GM21381 (cell line): ENCODE results near the gene ZC3H12C.
A peak's percentile ranks its signal among the peaks of the same experiment; 100 is the strongest.

Experiments used
- ATAC-seq: cut with Tn5 transposase; IDR thresholded peaks from one replicate; pipeline ENCODE4 v1.9.1; 2021; ENCODE audit warnings: mild to moderate bottlenecking, moderate library complexity; ENCODE audit not compliant: unreplicated experiment

Gene ZC3H12C

DNA sequence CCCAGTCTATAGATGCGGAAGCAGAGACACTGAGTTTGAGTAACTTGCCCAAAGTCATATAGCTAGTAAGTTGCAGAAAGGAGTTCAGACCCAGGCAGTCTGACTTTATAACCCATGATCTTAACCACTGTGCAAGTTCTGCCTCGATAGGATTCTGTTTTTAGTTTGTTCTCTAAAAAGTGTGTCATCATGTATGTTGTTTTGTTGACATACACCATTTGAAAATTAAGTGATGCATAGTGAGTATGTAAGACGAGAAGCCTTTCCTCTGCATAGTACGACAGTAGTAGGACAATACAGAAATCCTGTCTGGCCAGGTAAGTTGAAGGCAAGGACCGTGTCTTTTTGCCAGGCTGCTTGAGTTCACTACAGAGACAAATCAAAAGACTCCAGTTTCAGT is 3.3 kb downstream of the ZC3H12C start:
- no peak for ATAC-seq

DNA sequence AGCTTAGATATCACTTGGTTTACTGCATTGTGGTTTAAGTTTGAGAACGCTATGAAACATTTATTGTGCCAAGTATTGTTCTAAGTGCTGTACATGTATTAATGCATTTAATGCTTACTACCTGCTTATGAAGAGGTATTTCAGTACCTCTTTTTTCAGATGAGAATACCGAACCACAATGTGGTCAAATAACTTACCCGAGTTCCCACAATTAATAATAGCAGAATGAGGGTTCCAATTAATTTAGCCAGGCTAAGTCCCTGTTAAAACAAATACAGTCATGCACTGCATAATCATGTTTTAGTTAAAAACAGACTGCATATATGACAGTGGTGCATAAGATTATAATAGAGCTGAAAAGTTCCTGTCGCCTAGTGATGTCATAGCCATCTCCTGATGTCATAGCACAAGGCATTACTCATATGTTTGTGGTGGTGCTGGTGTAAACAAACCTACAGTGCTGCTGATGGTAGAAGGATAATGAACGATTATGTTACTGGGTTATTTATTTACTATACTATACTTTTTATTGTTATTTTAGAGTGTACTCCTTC is 4.3 kb downstream of the ZC3H12C start:
- no peak for ATAC-seq

DNA sequence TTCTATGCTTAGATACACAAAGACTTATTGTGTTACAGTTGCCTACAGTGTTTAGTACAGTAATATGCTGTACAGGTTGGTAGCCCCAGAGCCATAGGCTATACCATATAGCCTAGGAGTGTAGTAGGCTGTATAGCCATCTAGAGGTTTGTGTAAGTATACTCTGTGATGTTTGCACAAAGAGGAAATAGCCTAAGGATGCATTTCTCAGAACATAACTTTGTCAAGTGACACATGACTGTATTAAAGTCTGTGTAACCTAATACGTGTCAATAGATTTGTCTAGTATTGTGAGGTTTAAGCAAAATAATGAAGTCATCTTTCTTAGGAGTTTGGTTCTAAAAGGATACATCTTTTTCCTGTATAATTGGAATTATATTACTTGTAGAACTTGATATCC is 5.5 kb downstream of the ZC3H12C start:
- ATAC-seq = peak; percentile 72

DNA sequence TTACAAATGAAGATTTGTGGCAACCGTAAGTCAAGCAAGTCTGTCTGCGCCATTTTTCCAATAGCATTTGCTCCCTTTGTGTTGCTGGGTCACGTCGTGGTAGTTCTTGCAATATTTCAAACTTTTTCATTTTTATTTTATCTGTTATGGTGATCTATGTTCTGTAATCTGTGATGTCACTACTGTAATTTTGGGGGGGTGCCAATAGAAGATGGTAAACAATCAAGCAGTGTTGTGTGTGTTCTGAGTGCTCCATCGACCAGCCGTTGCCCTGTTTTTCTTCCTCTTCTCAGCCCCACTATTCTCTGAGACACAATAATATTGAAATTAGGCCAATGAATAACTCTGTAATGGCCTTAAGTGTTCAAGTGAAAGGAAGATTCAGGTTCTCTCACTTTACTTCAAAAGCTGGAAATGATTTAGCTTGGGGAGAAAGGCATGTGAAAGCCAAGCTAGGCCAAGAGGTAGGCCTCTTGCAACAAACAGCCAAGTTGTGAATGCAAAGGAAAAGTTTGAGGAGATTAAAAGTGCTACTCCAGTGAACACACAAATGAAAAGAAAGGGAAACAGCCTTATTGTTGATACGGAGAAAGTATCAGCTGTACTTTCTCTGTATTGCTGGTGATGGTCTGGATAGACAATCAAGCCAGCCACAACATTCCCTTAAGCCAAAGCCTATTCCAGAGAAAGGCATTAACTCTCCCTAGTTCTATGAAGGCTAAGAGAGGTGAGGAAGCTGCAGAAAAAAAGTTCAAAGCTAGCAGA is 7.5 kb downstream of the ZC3H12C start:
- no peak for ATAC-seq

DNA sequence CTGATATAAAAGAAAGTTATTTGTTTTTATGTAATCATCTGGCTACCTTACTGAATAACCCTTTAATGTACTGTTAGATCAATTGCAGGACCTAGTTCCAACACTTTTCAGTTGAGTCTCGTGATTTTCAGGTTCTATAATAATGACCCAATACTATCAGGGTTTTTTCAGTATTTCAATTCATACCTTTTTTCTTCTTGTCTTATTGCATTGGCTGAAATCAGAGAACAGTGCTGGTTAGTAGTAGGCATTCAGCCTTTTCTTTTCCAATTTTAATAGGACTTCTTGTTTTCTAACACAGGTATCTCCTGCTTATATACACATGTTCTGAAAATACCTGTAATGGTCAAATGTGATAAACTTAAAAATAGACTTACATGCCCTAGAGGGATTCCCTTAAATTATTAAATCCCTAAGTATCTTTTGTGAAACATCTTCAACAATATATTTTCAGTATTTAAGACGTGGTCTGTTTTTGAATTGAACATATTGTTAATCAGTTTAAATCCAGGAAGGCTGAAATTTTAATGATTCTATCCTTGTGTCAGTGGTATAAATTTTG is 13.6 kb downstream of the ZC3H12C start:
- no peak for ATAC-seq

DNA sequence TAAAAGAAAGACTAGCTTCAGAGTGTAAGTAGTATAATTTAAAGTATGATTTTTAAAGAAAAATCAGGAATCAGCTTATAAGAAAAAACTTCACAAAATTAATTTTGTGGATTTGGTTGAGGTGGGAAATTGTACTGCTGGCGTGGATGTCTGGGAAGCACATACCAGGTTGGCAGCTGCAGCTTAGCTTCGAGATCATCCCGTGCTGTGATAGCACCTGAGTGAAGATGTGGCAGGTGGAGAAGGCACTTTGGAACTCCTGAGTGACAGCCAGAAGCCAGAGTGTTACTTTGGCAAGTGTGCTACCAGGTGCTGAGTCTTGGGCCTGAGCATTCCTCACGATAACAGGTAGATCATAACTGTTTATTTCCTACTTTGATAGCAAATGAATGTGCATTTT is 17.7 kb downstream of the ZC3H12C start:
- no peak for ATAC-seq

DNA sequence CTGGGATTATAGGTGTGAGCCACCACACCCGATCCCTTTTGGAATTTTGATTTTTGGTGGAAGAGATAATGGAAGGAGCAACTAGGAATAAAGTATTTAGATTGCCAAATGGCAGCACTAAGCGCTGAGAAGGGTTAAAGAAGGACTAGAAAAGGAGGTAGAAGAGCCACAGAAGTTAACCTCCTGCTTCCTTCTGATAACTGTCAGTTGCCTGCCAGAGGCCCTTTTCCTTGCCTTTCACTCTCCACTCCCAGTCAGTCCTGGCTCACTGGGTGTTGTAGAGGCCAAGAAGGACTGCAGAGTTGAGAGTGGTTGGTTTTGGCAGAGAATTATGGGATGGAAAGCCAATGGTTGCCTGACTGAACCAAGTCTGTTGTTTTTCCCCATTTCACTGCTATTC is 19.3 kb downstream of the ZC3H12C start:
- ATAC-seq = no peak

DNA sequence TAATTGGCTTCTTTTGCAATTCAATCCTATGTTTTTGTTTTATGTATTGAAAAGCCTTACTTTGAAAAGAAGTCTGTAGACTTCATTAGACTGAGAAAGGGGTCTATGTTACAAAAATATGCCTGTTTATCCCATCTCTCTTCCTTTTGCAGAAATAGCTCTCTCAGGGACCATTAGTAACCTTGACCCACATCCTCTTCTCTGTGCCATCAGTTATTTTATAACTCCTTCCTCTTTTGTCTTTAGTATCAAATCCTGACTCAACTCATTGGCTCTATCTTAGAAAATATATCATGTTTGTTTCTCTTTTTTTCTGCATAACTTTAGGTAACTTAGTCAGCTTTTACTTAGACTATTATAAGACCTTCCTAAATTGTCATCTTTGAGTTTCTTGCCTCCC is 20.3 kb downstream of the ZC3H12C start:
- no peak for ATAC-seq

DNA sequence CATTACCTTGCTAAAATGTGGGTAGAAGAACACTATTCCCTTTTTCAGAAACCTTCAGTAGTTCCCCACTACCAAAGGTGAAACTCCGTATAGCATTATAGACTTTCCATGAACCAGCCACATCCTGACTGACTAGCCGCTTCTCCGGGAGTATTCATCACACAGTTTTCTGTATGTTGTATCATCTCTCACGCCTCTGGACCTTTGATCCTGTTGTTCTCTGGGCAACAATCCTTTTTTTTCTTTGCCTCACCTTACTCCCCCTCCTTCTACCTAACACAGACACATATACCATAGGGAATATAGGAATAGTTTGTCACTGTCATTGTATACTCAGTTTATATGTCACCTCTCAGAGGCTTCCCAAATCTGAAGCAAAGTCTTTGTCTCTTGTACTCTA is 20.8 kb downstream of the ZC3H12C start:
- no peak for ATAC-seq

DNA sequence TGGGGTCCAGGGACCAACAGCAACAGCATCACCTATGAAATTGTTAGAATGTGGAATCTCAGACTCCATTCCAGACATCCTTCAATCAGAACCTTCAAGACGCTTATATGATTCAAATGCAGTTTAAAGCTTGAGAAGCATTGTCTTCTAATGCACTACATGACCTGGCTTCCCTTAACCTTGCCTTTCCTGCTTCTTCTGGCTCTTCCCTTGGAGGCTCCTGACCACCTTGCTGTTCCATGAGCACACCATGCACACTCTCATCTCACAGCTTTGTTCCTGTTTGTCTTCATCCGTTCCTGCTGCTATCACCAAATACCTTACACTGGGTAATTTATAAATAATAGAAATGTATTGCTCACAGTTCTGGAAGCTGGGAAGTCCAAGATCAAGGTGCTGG is 26.1 kb downstream of the ZC3H12C start:
- no peak for ATAC-seq

DNA sequence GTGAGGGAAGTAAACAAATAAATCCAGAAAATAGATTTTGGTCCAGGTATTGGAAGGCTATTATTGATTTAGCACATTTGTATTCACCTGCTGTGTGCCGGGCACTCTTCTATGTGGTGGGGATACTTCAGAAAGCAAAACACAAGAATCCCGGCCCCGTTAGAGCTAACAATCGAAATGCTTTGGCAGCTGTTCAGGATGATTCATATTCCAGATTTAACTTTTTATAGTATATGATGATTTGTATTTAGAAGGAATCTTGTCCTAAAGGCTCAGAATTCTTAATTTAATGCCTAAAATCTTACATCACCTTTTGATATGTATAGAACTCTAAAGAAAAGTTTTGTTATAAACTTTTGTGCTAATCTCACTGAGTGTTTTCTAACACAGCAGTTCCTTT is 28.0 kb downstream of the ZC3H12C start:
- ATAC-seq = no peak

DNA sequence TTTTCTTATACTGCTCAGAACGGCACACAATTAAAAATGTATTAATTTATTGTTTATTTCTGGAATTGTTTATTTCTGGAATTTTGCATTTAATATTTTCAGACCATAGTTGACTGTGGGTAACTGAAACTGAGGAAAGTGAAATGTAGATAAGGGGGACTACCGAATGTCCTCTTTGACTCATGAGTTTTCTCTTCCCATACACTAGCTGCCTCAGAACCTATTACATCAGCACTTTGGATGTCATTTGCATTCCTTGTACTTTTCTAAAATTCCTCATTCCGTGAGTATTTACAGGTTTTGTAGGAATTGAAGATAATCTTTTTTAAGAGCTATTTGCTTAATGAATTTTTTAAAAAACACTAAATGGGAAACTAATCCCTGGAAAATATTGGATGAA is 29.8 kb downstream of the ZC3H12C start:
- no peak for ATAC-seq

DNA sequence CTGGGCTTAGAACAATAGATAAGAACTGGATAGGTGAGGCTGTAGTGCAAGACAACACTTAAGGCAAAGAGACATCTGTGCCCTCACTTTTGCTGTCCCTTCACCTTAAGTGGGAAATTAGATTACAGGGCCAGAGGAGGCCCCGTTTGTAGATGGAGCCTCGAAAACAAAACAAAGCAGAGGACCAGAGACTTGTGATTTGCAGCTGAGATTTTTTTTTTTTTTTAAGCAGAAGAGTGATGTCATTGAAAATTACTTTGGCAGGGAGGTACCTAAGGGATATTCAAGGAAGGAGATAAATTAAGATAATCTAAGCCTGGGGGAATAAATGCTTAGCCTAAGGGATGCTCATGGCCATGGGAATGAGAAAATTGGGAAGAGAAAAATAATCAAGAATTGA is 31.4 kb downstream of the ZC3H12C start:
- ATAC-seq = no peak

DNA sequence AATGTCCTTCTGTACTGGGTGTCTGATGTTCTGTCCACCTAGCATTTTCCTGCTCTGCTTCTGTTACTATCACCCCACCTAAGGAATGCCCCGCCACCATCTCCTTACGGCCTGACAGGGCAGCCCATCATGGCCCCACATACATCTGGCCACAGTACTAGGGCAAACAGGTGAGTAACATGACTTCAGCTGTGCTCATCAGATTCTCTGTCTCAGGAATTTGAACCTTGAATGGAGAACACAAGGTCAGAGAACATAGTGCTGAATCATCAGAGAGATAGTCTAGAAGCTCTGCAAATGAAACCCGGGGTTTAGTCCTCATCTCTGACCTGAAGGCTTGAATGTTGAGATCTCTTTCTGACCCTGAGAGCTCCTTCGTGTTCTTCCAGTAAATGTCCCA is 32.4 kb downstream of the ZC3H12C start:
- ATAC-seq = no peak

DNA sequence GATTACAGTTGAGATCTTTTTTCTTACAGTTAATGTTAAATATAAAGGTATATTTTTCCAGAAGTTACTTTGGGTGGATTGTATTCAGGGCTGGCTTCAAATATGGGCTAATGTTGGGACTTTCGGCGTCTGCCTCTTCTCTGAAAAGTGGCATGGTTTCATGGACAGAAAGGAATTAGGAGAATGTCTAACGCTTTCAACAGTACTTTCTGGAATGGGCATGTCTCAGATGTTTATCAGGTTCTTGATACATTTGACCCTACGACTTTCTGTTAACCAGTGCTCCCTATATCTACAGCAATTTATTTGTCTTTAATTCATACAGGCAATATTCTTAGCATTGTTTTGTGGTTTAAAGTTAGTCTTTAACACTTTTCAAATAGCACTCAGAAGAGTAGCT is 33.7 kb downstream of the ZC3H12C start:
- no peak for ATAC-seq

DNA sequence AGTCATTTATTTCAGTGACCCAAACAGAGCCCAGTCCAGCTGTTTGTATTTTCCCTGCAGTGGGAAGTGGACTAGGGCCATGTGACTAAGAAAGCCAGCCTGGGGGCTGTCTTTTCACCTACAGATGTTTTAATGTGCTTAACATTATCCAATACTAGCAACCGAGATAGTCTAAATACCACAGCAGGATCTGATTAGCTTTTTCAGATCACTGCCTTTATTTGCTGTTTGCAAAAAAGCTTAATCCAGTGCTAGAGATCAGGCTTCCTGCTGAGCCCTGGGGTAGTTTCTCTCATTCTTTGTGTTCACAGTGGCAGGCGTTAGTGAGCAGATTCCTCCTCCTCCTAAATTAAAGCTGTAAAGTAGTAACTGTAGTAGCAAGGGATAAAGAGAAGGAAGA is 35.0 kb downstream of the ZC3H12C start:
- no peak for ATAC-seq

DNA sequence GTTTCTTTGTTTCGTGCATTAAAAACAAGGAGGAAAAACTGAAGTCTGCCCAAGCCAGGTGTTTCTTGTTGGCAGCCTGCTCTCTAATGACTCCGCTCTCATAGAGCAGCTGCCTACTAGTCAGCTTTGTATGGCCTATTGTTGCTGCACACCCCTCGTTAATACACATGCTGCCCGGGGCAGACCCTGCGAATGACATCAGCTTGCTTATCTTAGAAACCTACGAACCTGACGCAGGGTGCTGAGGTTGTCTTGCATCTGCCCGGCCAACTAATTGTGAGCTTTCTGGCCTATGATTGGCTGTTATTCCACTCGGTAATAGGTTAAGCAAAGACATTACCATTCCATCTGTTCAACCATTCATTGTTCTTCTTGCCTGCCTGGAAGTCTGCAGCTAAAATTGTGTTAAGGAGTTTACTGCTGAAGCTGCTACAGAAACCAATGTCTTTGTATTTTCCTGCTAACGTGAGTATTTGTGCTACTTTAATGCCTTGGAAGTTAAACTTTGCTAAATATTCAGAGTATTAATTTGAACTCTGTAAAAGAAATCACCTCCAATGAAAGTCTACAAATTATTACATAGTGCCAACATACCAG is 37.5 kb downstream of the ZC3H12C start:
- ATAC-seq = no peak

DNA sequence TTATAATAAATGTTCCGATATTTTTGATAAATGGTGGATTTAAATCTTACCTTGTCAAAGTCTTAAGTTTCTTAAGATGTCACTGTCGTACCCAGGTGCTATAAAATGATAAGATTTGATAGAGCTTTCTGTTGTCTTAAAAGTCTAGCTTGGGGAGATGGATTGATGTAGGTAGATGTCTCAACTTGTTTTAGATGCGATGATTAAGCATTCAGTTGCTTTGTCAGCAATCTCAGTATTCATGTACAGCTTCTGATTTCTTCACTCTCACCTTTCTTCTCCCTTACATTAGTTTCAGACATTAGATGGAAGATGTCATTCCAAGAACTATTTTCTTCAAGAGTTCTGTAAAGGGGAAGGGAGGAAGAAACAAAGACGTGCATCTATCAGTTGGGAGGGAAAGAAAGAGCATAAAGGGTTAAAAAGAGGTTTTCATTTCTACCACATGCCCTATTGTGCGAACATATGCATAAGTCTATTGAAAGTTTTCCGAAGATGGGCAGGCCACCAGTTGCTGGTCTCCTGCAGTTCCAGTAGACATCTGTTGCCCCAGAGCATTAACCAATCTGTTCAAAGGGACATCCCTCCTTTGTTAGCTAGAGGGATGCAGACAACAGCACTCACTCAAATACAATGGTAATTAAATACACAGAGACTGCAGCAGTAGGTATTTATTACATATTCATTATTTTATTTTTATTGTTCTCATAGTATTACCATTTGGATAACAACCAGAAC is 38.4 kb downstream of the ZC3H12C start:
- no peak for ATAC-seq

DNA sequence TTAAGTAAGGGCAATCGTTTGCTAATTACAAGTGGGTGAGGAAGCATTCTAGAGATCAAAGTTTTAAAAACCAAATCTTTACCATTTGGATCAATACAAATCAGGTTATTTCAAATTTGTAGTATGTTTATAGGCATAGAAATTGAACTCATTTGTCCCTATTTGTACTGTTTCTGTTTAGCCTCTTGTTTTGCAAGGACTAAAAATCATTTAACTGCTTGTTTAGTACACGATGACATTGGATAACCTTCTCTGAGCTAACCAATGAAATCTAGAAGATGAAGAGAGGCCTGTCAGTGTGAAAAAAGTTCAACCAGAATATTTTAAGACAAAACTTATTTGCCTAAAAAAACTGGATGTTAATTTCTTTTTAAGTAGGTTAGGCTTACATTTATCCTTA is 40.0 kb downstream of the ZC3H12C start:
- ATAC-seq = no peak

DNA sequence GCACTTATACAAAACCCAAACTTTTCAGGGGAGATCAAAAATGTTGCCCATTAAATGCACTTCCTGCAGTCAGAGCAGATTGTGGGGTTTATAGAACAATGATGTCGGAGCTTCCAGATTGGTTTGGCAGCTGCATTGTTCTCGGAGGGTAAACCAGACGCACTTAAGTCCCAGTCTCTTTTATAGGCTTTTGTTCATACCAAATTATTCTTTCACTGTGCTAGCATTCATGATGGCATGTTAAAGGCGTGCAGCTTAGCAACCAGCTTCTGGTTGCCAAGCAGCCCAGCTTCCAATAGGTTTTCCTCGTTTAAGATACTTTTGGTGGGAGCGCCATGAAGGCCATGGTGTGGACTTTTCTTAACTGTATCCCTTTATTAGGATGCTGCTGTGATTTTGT is 40.9 kb downstream of the ZC3H12C start:
- no peak for ATAC-seq

DNA sequence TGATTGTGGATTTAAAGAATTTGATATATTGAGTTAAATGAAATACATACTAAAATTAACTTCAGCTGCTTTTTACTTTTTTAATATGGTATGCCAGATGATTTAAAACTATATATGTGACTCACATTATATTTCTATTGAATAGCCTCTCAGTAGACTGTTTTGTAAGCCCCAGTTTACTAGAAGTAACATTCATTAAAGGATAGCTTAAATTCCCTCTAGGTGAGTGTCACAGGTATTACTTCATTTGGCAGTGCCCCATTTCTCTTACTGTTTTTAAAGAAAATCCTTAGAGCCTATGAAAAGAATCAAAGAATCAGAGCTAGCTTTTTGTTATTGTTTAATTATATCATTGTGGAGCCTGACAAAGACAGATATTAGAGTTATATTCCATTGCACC is 48.6 kb downstream of the ZC3H12C start:
- ATAC-seq = no peak
